WTC11 (cell line): ENCODE measurements around the gene AFF3. TPM values are rescaled to one million over a fixed set of nuclear protein-coding genes. Genes with fewer than 3 reads are reported as not detected.
"Not testable (repeated sequence)": the region's sequence is repeated elsewhere in the genome, so short reads cannot be mapped to it uniquely, and the experiment has no call there.

ENCODE experiments used
- ATAC-seq: fragments of 200-7000 bp; cut with Tn5 transposase; 2 replicates; pipeline ENCODE4 v1.10.0; 2021; ENCODE audit warnings: mild to moderate bottlenecking, moderate library complexity
- CTCF ChIA-PET: fragments of 300-600 bp; sonication (Branson Sonifier 250); formaldehyde crosslinking; loops from one replicate; lab custom pipeline; 2021; ENCODE audit warnings: antibody characterized with exemption; lab: Charles Lee
- POLR2A ChIA-PET: fragments of 350-600 bp; sonication (Branson Sonifier 250); formaldehyde crosslinking; loops from one replicate; lab custom pipeline; 2021; ENCODE audit warnings: antibody characterized with exemption; lab: Charles Lee
- DNase-seq: peaks from one replicate; pipeline ENCODE4 v3.0.0; 2021; ENCODE audit warnings: low spot score
- H3K27ac Mint-ChIP-seq: 2 replicates; pipeline ENCODE4 v1.8.0; 2021; ENCODE audit warnings: mixed read lengths
- H3K27me3 Mint-ChIP-seq: 2 replicates; pipeline ENCODE4 v1.8.0; 2021; ENCODE audit warnings: low read depth, mild to moderate bottlenecking, moderate library complexity, mixed read lengths
- H3K36me3 Mint-ChIP-seq: 2 replicates; pipeline ENCODE4 v1.8.0; 2021; ENCODE audit warnings: mixed read lengths
- H3K4me1 Mint-ChIP-seq: 2 replicates; pipeline ENCODE4 v1.8.0; 2022; ENCODE audit warnings: mixed read lengths
- H3K4me3 Mint-ChIP-seq: 2 replicates; pipeline ENCODE4 v1.8.0; 2021; ENCODE audit warnings: mild to moderate bottlenecking, moderate library complexity, mixed read lengths
- H3K9me3 Mint-ChIP-seq: 2 replicates; pipeline ENCODE4 v1.8.0; 2021; ENCODE audit warnings: mixed read lengths
- AR ChIP-seq: fragments of 250-450 bp; sonication (Bioruptor Pico); IDR thresholded peaks from 2 replicates; pipeline ENCODE4 v1.9.0; 2021; ENCODE audit warnings: mild to moderate bottlenecking
- E2F4 ChIP-seq: sonication (generic); formaldehyde crosslinking; IDR thresholded peaks from 2 replicates; pipeline ENCODE4 v1.8.1; 2022; ENCODE audit warnings: low read depth, mild to moderate bottlenecking, moderate library complexity, missing genetic modification reagents, borderline replicate concordance
- ELF4 ChIP-seq: sonication (generic); formaldehyde crosslinking; IDR thresholded peaks from 2 replicates; pipeline ENCODE4 v1.8.1; 2022; ENCODE audit warnings: low read depth, mild to moderate bottlenecking, moderate library complexity, missing genetic modification reagents
- ETV6 ChIP-seq: sonication (generic); formaldehyde crosslinking; IDR thresholded peaks from 2 replicates; pipeline ENCODE4 v1.8.1; 2022; ENCODE audit warnings: mild to moderate bottlenecking, missing genetic modification reagents
- FOXJ3 ChIP-seq: sonication (generic); formaldehyde crosslinking; IDR thresholded peaks from 2 replicates; pipeline ENCODE4 v1.9.0; 2021; ENCODE audit warnings: missing genetic modification reagents, mild to moderate bottlenecking, borderline replicate concordance
- FOXK1 ChIP-seq: sonication (generic); formaldehyde crosslinking; IDR thresholded peaks from 2 replicates; pipeline ENCODE4 v1.8.0; 2022; ENCODE audit warnings: mild to moderate bottlenecking, moderate library complexity, missing genetic modification reagents
- MAX ChIP-seq: sonication (generic); formaldehyde crosslinking; IDR thresholded peaks from 2 replicates; pipeline ENCODE4 v1.8.0; 2022; ENCODE audit warnings: mild to moderate bottlenecking, missing genetic modification reagents
- NFATC4 ChIP-seq: fragments of 250-450 bp; sonication (Bioruptor Pico); IDR thresholded peaks from 2 replicates; pipeline ENCODE4 v1.9.0; 2021; ENCODE audit warnings: mild to moderate bottlenecking
- TEAD1 ChIP-seq: sonication (generic); formaldehyde crosslinking; IDR thresholded peaks from 2 replicates; pipeline ENCODE4 v1.8.0; 2022; ENCODE audit warnings: mild to moderate bottlenecking, missing genetic modification reagents
- ZNF423 ChIP-seq: fragments of 250-450 bp; sonication (Bioruptor Pico); IDR thresholded peaks from 2 replicates; pipeline ENCODE4 v2.1.2; 2022; ENCODE audit warnings: mild to moderate bottlenecking, moderate library complexity
- ZNF512 ChIP-seq: sonication (generic); formaldehyde crosslinking; IDR thresholded peaks from 2 replicates; pipeline ENCODE4 v1.8.1; 2022; ENCODE audit warnings: missing genetic modification reagents, borderline replicate concordance
- total RNA-seq: library from RNA; stranded (reverse); gene quantifications from 3 replicates; pipeline ENCODE4 v1.2.3, GENCODE V29; 2021

AFF3 gene
- total RNA-seq, 1 experiment from 2014 or later, result 1.2 TPM

GRCh38 chr2:100104718-100105677, 37.4 kb downstream of the AFF3 start:
- CTCF ChIA-PET, result interaction anchor here (0.9 to 2.2 kb wide), 4 partner anchors 70 to 158 kb away, joined by 3 to 18 read pairs (median 11); no protein-coding TSS in a partner anchor
- POLR2A ChIA-PET, result no interaction called here
- Mint-ChIP-seq H3K27me3 (peaks cover 71% of the 10 kb centered on the region), H3K36me3 (no peaks in the 10 kb centered on the region), H3K27ac (no peak overlapping the region), H3K4me1 (peaks cover 22% of the 10 kb centered on the region), H3K9me3 (no peaks in the 10 kb centered on the region), H3K4me3 (peak overlapping the region; percentile 78)
- DNase-seq (peak; percentile 35), ATAC-seq (peak; percentile 42)
- TF ChIP-seq ELF4 (CRISPR knock-in tag), result no peak
- TF ChIP-seq E2F4 (CRISPR knock-in tag), result no peak
- no peak for TF ChIP-seq FOXJ3 (CRISPR knock-in tag)
- TF ChIP-seq ETV6, result no peak
- TF ChIP-seq NFATC4 (CRISPR knock-in tag), result no peak
- no peak for TF ChIP-seq ZNF512 (CRISPR knock-in tag)
- TF ChIP-seq FOXK1 (CRISPR knock-in tag), result no peak
- no peak for TF ChIP-seq TEAD1 (CRISPR knock-in tag)
- TF ChIP-seq MAX (CRISPR knock-in tag), result no peak
- no peak for TF ChIP-seq ZNF423 (CRISPR knock-in tag)
- TF ChIP-seq AR, result no peak

GRCh38 chr2:100104265-100104664, 38.1 kb downstream of the AFF3 start:
- POLR2A ChIA-PET, H3K9me3 Mint-ChIP-seq, H3K27ac Mint-ChIP-seq, CTCF ChIA-PET, H3K36me3 Mint-ChIP-seq, H3K4me3 Mint-ChIP-seq: not testable (repeated sequence)
- Mint-ChIP-seq H3K4me1 (peaks cover 22% of the 10 kb centered on the region), H3K27me3 (peaks cover 64% of the 10 kb centered on the region)
- peak; percentile 25 for DNase-seq
- peak; percentile 71 for ATAC-seq

GRCh38 chr2:100103527-100104252, 38.7 kb downstream of the AFF3 start:
- Mint-ChIP-seq H3K4me3 (peak overlapping the region; percentile 61), H3K27me3 (peaks cover 64% of the 10 kb centered on the region), H3K4me1 (peaks cover 22% of the 10 kb centered on the region)
- H3K36me3 Mint-ChIP-seq, H3K27ac Mint-ChIP-seq, POLR2A ChIA-PET, CTCF ChIA-PET, H3K9me3 Mint-ChIP-seq: not testable (repeated sequence)
- peak; percentile 16 for DNase-seq
- peak; percentile 8 for ATAC-seq

- H3K27me3 Mint-ChIP-seq, result peaks cover 54% of the 10 kb centered on the region
- CTCF ChIA-PET, H3K4me3 Mint-ChIP-seq: not testable (repeated sequence)
Observed at GRCh38 chr2:100102466-100103180, 39.8 kb downstream of the AFF3 start.

GRCh38 chr2:100098855-100099254, 43.5 kb downstream of the AFF3 start:
- H3K9me3 Mint-ChIP-seq, H3K36me3 Mint-ChIP-seq, H3K4me1 Mint-ChIP-seq, DNase-seq, H3K27ac Mint-ChIP-seq, POLR2A ChIA-PET, CTCF ChIA-PET, H3K4me3 Mint-ChIP-seq: not testable (repeated sequence)
- peaks cover 27% of the 10 kb centered on the region for H3K27me3 Mint-ChIP-seq
- ATAC-seq, result peak; percentile 54; the same call in 1 of the 2 replicates

More at GRCh38 chr2:100102466-100103180, 39.8 kb downstream of the AFF3 start:
- H3K27ac Mint-ChIP-seq, H3K9me3 Mint-ChIP-seq, DNase-seq, ATAC-seq, H3K36me3 Mint-ChIP-seq, POLR2A ChIA-PET: not testable (repeated sequence)
- H3K4me1 Mint-ChIP-seq, result peaks cover 18% of the 10 kb centered on the region

GRCh38 chr2:100097611-100098294, 44.6 kb downstream of the AFF3 start:
- H3K4me3 Mint-ChIP-seq, POLR2A ChIA-PET, H3K4me1 Mint-ChIP-seq, H3K9me3 Mint-ChIP-seq, H3K27ac Mint-ChIP-seq, H3K36me3 Mint-ChIP-seq, CTCF ChIA-PET, ATAC-seq, DNase-seq: not testable (repeated sequence)
- peaks cover 16% of the 10 kb centered on the region for H3K27me3 Mint-ChIP-seq
